ENCODE data around the gene ARAP1. TPM values are rescaled to one million over a fixed set of nuclear protein-coding genes. Genes with fewer than 3 reads are reported as not detected.
A peak's percentile ranks its signal among the peaks of the same experiment; 100 is the strongest.

The ARAP1 gene
- polyA plus RNA-seq (2013, experiment 1 of 2): 26.6 TPM
- 23.6 TPM for polyA plus RNA-seq (2013, experiment 2 of 2)

- whole genome bisulfite sequencing: 1% methylated on average over 34 of the region's 51 CpGs
- Histone ChIP-seq H3K4me1 (ENCODE audit: control insufficient read depth, insufficient read depth, low read depth, low read length) (peaks cover 29% of the 10 kb centered on the region), H3K4me3 (ENCODE audit: insufficient read depth in 1 of 2, low read depth in 1 of 2, low read length in 2 of 2) (peak within 1 kb of the TSS; percentile 71 to 97), H2BK5ac (ENCODE audit: low read depth, low read length, poor library complexity, severe bottlenecking) (no peak within 1 kb of the TSS), H3K9me3 (ENCODE audit: control insufficient read depth, low read length) (no peaks in the 10 kb centered on the region), H3K4ac (ENCODE audit: low read depth in 1 of 2, low read length in 2 of 2) (peak within 1 kb of the TSS; percentile 7 to 95), H3K27me3 (ENCODE audit: control insufficient read depth in 1 of 2, insufficient read depth in 1 of 2, low read length in 2 of 2) (no peaks in the 10 kb centered on the region), H4K91ac (ENCODE audit: low read length) (peak within 1 kb of the TSS; percentile 84), H3K36me3 (ENCODE audit: control insufficient read depth in 1 of 2, insufficient read depth in 2 of 2, low read depth in 1 of 2, low read length in 2 of 2) (peaks cover 8 to 25% of the 10 kb centered on the region in 2 experiments), H2AK5ac (ENCODE audit: low read length, severe bottlenecking) (peak within 1 kb of the TSS; percentile 27), H3K23ac (ENCODE audit: low read length in 2 of 2) (no peak within 1 kb of the TSS), H4K8ac (ENCODE audit: low read length) (peak within 1 kb of the TSS; percentile 78), H3K9ac (ENCODE audit: low read length) (peak within 1 kb of the TSS; percentile 94), H2BK120ac (ENCODE audit: low read depth, low read length) (peak within 1 kb of the TSS; percentile 85), H3K4me2 (ENCODE audit: low read length, poor library complexity, severe bottlenecking) (peak within 1 kb of the TSS; percentile 89), H2BK12ac (ENCODE audit: low read length in 2 of 2) (peak within 1 kb of the TSS; percentile 50 to 93), H3K27ac (ENCODE audit: low read length, poor library complexity, severe bottlenecking) (no peak within 1 kb of the TSS), H2BK15ac (ENCODE audit: low read depth, poor library complexity, severe bottlenecking) (peak within 1 kb of the TSS; percentile 68), H3K18ac (ENCODE audit: low read depth in 1 of 2, low read length in 2 of 2) (peak within 1 kb of the TSS; percentile 87 to 97), H3K79me1 (replicated peaks; ENCODE audit: low read length, poor library complexity, severe bottlenecking) (peaks cover 20% of the 10 kb centered on the region), H3K14ac (ENCODE audit: low read length in 2 of 2) (peak within 1 kb of the TSS in 1 of 2 experiments; percentile 94), H2AFZ (ENCODE audit: low read depth, low read length) (peak within 1 kb of the TSS; percentile 62)
- DNase-seq: peak; percentile 77
These were observed at the start of gene ARAP1 for GRCh38 chr11:72752088-72752914. Gene ARAP1 (minus strand): TSS chr11:72752408. CDS start chr11:72727128, 25,280 bp downstream.

DNA sequence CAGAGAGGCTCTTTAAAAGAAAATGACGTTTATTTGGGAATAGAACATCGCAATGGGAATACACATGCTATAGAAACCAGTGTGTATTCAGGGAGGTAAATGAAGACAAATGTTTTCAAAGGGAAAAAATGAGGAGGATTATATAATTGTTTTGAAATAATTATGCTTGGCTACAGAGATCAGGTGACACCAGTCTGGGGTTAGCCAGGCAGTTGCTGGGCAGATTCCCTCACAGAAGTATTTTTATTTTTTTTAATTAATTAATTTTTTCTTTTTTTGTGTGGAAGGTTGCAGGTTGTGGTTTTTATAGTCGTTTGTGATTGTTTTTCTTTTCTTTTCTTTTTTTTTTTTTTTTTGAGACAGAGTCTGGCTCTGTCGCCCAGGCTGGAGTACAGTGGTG lies 47.2 kb upstream of the ARAP1 start:
- no peaks in the 10 kb centered on the region for H3K27me3 ChIP-seq (ENCODE audit: control insufficient read depth in 1 of 2, insufficient read depth in 1 of 2, low read length in 2 of 2)
- no peak overlapping the region for H4K91ac ChIP-seq (ENCODE audit: low read length)
- WGBS: 89% methylated on average over 4 of the region's 4 CpGs
- no peaks in the 10 kb centered on the region for H3K9me3 ChIP-seq (ENCODE audit: control insufficient read depth, low read length)
- H3K4me2 ChIP-seq (ENCODE audit: low read length, poor library complexity, severe bottlenecking): no peak overlapping the region
- H3K36me3 ChIP-seq (ENCODE audit: control insufficient read depth in 1 of 2, insufficient read depth in 2 of 2, low read depth in 1 of 2, low read length in 2 of 2): no peaks in the 10 kb centered on the region
- H2BK5ac ChIP-seq (ENCODE audit: low read depth, low read length, poor library complexity, severe bottlenecking): no peak overlapping the region
- no peak overlapping the region for H3K4me3 ChIP-seq (ENCODE audit: insufficient read depth in 1 of 2, low read depth in 1 of 2, low read length in 2 of 2)
- H4K8ac ChIP-seq (ENCODE audit: low read length): no peak overlapping the region
- no peak overlapping the region for H2AK5ac ChIP-seq (ENCODE audit: low read length, severe bottlenecking)
- no peak overlapping the region for H3K14ac ChIP-seq (ENCODE audit: low read length in 2 of 2)
- H3K79me1 ChIP-seq (replicated peaks; ENCODE audit: low read length, poor library complexity, severe bottlenecking): no peaks in the 10 kb centered on the region
- H3K4ac ChIP-seq (ENCODE audit: low read depth in 1 of 2, low read length in 2 of 2): no peak overlapping the region
- no peaks in the 10 kb centered on the region for H3K4me1 ChIP-seq (ENCODE audit: control insufficient read depth, insufficient read depth, low read depth, low read length)
- no peak overlapping the region for H2BK120ac ChIP-seq (ENCODE audit: low read depth, low read length)
- H3K18ac ChIP-seq (ENCODE audit: low read depth in 1 of 2, low read length in 2 of 2): no peak overlapping the region
- no peak overlapping the region for H2BK12ac ChIP-seq (ENCODE audit: low read length in 2 of 2)
- DNase-seq: no peak
- H3K23ac ChIP-seq (ENCODE audit: low read length in 2 of 2): no peak overlapping the region
- H2BK15ac ChIP-seq (ENCODE audit: low read depth, poor library complexity, severe bottlenecking): no peak overlapping the region
- no peak overlapping the region for H2AFZ ChIP-seq (ENCODE audit: low read depth, low read length)
- H3K9ac ChIP-seq (ENCODE audit: low read length): no peak overlapping the region
- no peak overlapping the region for H3K27ac ChIP-seq (ENCODE audit: low read length, poor library complexity, severe bottlenecking)

DNA sequence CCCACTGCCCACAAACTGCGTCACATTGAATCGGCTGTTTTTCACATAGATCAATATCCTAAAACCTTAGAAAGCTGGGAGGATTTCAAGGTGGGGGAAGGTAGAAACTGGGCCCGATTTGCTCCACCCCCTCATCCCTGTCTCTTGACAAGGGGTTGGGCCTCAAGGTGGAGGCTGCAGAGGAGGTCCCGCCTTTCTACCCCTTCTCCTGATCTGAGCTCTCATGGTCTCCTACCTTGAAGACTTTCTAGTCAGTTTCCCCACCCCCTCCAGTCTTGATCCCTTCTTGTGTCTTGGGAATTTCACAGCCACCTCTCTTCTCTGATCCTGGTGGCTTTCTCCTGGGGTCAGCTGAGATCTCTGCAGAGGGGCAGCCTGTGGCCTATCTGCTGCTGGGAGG lies 46.2 kb upstream of the ARAP1 start:
- Histone ChIP-seq H3K36me3 (ENCODE audit: control insufficient read depth in 1 of 2, insufficient read depth in 2 of 2, low read depth in 1 of 2, low read length in 2 of 2) (no peaks in the 10 kb centered on the region), H4K8ac (ENCODE audit: low read length) (peak overlapping the region; percentile 14), H2BK12ac (ENCODE audit: low read length in 2 of 2) (no peak overlapping the region), H3K23ac (ENCODE audit: low read length in 2 of 2) (no peak overlapping the region), H3K14ac (ENCODE audit: low read length in 2 of 2) (no peak overlapping the region), H4K91ac (ENCODE audit: low read length) (no peak overlapping the region), H2BK120ac (ENCODE audit: low read depth, low read length) (no peak overlapping the region), H2AFZ (ENCODE audit: low read depth, low read length) (no peak overlapping the region), H3K9ac (ENCODE audit: low read length) (no peak overlapping the region), H3K27ac (ENCODE audit: low read length, poor library complexity, severe bottlenecking) (no peak overlapping the region), H3K18ac (ENCODE audit: low read depth in 1 of 2, low read length in 2 of 2) (no peak overlapping the region), H3K4me3 (ENCODE audit: insufficient read depth in 1 of 2, low read depth in 1 of 2, low read length in 2 of 2) (no peak overlapping the region), H3K4ac (ENCODE audit: low read depth in 1 of 2, low read length in 2 of 2) (no peak overlapping the region), H3K4me1 (ENCODE audit: control insufficient read depth, insufficient read depth, low read depth, low read length) (peaks cover 2% of the 10 kb centered on the region), H2AK5ac (ENCODE audit: low read length, severe bottlenecking) (peak overlapping the region; percentile 21), H2BK5ac (ENCODE audit: low read depth, low read length, poor library complexity, severe bottlenecking) (no peak overlapping the region), H3K27me3 (ENCODE audit: control insufficient read depth in 1 of 2, insufficient read depth in 1 of 2, low read length in 2 of 2) (no peaks in the 10 kb centered on the region), H3K79me1 (replicated peaks; ENCODE audit: low read length, poor library complexity, severe bottlenecking) (no peaks in the 10 kb centered on the region), H3K4me2 (ENCODE audit: low read length, poor library complexity, severe bottlenecking) (no peak overlapping the region), H2BK15ac (ENCODE audit: low read depth, poor library complexity, severe bottlenecking) (peak overlapping the region; percentile 4), H3K9me3 (ENCODE audit: control insufficient read depth, low read length) (no peaks in the 10 kb centered on the region)
- WGBS: 56% methylated on average over 2 of the region's 4 CpGs
- DNase-seq: no peak

Data from mesenchymal stem cell (in vitro differentiated cells and primary cell).